ENCODE results near the gene ACAP3. TPM values are rescaled to one million over a fixed set of nuclear protein-coding genes. Genes with fewer than 3 reads are reported as not detected.
"Not testable (repeated sequence)": the region's sequence is repeated elsewhere in the genome, so short reads cannot be mapped to it uniquely, and the experiment has no call there.

The ACAP3 gene
- total RNA-seq, 1 experiment from 2014 or later = 67.6 TPM

DNA sequence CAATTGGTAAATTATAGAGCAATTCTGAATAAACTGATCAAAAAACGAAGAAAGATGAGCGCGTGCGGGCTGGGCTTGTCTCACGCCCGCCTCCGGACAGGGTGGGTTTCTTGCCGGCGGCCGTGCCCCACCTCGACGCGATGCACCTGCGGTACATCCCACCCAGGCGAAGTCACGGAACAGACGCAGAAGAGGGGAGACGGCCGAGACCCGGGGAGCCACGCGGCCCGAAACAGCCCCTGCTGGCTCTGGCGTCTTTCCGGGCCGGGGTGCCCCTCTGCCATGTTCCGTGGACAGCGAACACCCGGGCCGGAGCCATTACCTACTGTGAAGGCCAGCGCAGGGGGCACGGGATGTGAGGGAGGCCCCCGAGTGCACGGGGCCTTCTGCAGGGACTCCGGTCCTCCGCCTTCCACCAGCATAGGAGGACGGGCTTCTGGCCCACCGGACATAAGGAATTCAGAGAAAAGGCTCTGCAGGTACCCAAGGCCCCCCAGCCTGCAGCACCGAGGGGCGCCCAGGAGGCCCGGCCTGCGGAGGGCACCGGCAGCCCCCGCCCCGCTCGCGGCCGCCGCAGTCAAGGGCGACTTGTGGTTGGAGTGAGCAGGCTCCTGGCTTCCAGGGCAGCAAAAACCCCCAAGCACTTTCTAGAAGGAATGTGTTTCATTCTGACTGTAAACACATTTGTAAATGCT is 53.6 kb downstream of the ACAP3 start:
- H3K4me1 ChIP-seq (ENCODE audit: insufficient read depth, low read length, poor library complexity, severe bottlenecking) = no peaks in the 10 kb centered on the region
- BruUV-seq (replicated peaks) = no TSS peak
- ChIA-PET POLR2A (ENCODE audit: low non-redundant PET) (no interaction called here), CTCF (no interaction called here)
- no peak overlapping the region for H3K4me3 ChIP-seq (ENCODE audit: low read depth, low read length, poor library complexity, severe bottlenecking)
- H3K27ac ChIP-seq (ENCODE audit: low read depth, low read length, poor library complexity, severe bottlenecking) = no peak overlapping the region
- no peaks in the 10 kb centered on the region for H3K27me3 ChIP-seq (replicated peaks; ENCODE audit: insufficient read depth, low read depth, low read length, poor library complexity)
- intact Hi-C loops (cut with micrococcal nuclease; ENCODE audit: unreplicated experiment) = no loop called here
- DNase-seq (ENCODE audit: low spot score) = no peak
- H3K9me3 ChIP-seq (ENCODE audit: low read depth, low read length, poor library complexity, severe bottlenecking) = no peaks in the 10 kb centered on the region
- TF ChIP-seq EZH2 (IDR thresholded peaks at IDR 0.05; ENCODE audit: borderline replicate concordance, low read depth, low read length, poor library complexity, severe bottlenecking) = no peak
- TF ChIP-seq, protein P1, sequence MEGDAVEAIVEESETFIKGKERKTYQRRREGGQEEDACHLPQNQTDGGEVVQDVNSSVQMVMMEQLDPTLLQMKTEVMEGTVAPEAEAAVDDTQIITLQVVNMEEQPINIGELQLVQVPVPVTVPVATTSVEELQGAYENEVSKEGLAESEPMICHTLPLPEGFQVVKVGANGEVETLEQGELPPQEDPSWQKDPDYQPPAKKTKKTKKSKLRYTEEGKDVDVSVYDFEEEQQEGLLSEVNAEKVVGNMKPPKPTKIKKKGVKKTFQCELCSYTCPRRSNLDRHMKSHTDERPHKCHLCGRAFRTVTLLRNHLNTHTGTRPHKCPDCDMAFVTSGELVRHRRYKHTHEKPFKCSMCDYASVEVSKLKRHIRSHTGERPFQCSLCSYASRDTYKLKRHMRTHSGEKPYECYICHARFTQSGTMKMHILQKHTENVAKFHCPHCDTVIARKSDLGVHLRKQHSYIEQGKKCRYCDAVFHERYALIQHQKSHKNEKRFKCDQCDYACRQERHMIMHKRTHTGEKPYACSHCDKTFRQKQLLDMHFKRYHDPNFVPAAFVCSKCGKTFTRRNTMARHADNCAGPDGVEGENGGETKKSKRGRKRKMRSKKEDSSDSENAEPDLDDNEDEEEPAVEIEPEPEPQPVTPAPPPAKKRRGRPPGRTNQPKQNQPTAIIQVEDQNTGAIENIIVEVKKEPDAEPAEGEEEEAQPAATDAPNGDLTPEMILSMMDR (conservative IDR thresholded peaks at IDR 0.05; ENCODE audit: low read depth, low read length) = no peak
- H3K36me3 ChIP-seq (ENCODE audit: insufficient read depth, low read length, poor library complexity, severe bottlenecking) = peaks cover 33% of the 10 kb centered on the region

DNA sequence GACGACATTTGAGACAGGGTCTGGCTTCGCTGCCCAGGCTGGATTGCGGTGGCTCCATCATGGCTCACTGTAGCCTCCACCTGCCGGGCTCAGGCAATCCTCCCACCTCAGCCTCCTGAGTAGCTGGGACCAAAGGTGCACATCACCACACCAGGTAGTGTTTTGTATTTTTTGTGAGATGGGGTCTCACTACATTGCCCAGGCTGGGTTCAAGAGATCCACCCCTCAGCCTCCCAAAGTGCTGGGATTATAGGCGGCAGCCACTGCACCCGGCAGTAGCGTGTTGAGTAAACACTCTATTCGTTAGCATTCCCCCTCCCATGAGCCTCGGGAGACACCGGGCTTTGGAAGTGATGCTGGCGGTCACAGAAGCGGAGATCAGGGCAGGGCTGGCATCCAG is 54.4 kb downstream of the ACAP3 start:
- intact Hi-C loops (cut with micrococcal nuclease; ENCODE audit: unreplicated experiment) = no loop called here

DNA sequence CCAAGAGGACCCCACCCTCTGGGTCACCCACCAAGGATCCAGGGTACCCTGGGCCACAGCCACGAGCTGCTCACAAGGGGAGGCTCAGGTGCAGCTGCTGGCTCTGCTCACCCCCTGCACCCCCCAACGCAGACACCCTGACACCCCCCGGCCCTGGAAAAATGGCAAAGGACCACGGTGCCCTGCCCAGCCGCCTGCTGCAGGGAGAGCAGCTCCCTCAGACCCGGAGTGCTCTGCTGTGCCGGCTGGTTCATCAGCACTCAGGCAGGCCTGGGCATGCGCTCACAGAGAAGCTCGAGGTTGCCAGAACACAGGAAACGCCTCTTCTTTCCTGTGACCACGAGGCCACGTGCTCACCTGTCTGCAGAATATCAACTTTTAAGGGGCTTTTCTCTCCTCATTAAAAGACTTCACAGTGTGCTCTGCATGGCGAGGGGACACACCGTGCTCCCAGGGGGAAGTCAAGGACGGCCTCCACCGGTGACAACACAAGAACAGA is 56.9 kb downstream of the ACAP3 start:
- peaks cover 28% of the 10 kb centered on the region for H3K36me3 ChIP-seq (ENCODE audit: insufficient read depth, low read length, poor library complexity, severe bottlenecking)
- H3K27me3 ChIP-seq (replicated peaks; ENCODE audit: insufficient read depth, low read depth, low read length, poor library complexity) = no peaks in the 10 kb centered on the region
- no peak overlapping the region for H3K4me3 ChIP-seq (ENCODE audit: low read depth, low read length, poor library complexity, severe bottlenecking)
- no TSS peak for BruUV-seq (replicated peaks)
- no peaks in the 10 kb centered on the region for H3K9me3 ChIP-seq (ENCODE audit: low read depth, low read length, poor library complexity, severe bottlenecking)
- intact Hi-C loops (cut with micrococcal nuclease; ENCODE audit: unreplicated experiment) = no loop called here
- no peak for DNase-seq (ENCODE audit: low spot score)
- CTCF ChIA-PET = no interaction called here
- no peaks in the 10 kb centered on the region for H3K4me1 ChIP-seq (ENCODE audit: insufficient read depth, low read length, poor library complexity, severe bottlenecking)
- TF ChIP-seq, protein P1 (conservative IDR thresholded peaks at IDR 0.05; ENCODE audit: low read depth, low read length) = no peak
- TF ChIP-seq EZH2 (IDR thresholded peaks at IDR 0.05; ENCODE audit: borderline replicate concordance, low read depth, low read length, poor library complexity, severe bottlenecking) = no peak
- H3K27ac ChIP-seq (ENCODE audit: low read depth, low read length, poor library complexity, severe bottlenecking) = peak overlapping the region; percentile 30
- POLR2A ChIA-PET (ENCODE audit: low non-redundant PET) = no interaction called here

More for the DNA sequence above, 54.4 kb downstream of the ACAP3 start:
- Histone ChIP-seq H3K4me1 (ENCODE audit: insufficient read depth, low read length, poor library complexity, severe bottlenecking) (no peaks in the 10 kb centered on the region), H3K9me3 (ENCODE audit: low read depth, low read length, poor library complexity, severe bottlenecking) (no peaks in the 10 kb centered on the region), H3K4me3 (ENCODE audit: low read depth, low read length, poor library complexity, severe bottlenecking) (no peak overlapping the region), H3K27me3 (replicated peaks; ENCODE audit: insufficient read depth, low read depth, low read length, poor library complexity) (no peaks in the 10 kb centered on the region), H3K36me3 (ENCODE audit: insufficient read depth, low read length, poor library complexity, severe bottlenecking) (peaks cover 33% of the 10 kb centered on the region), H3K27ac (ENCODE audit: low read depth, low read length, poor library complexity, severe bottlenecking) (no peak overlapping the region)
- TF ChIP-seq EZH2 (IDR thresholded peaks at IDR 0.05; ENCODE audit: borderline replicate concordance, low read depth, low read length, poor library complexity, severe bottlenecking) = no peak
- TF ChIP-seq, protein P1 (conservative IDR thresholded peaks at IDR 0.05; ENCODE audit: low read depth, low read length) = no peak
- CTCF ChIA-PET = no interaction called here
- POLR2A ChIA-PET (ENCODE audit: low non-redundant PET) = no interaction called here
- no TSS peak for BruUV-seq (replicated peaks)
- DNase-seq (ENCODE audit: low spot score) = no peak

DNA sequence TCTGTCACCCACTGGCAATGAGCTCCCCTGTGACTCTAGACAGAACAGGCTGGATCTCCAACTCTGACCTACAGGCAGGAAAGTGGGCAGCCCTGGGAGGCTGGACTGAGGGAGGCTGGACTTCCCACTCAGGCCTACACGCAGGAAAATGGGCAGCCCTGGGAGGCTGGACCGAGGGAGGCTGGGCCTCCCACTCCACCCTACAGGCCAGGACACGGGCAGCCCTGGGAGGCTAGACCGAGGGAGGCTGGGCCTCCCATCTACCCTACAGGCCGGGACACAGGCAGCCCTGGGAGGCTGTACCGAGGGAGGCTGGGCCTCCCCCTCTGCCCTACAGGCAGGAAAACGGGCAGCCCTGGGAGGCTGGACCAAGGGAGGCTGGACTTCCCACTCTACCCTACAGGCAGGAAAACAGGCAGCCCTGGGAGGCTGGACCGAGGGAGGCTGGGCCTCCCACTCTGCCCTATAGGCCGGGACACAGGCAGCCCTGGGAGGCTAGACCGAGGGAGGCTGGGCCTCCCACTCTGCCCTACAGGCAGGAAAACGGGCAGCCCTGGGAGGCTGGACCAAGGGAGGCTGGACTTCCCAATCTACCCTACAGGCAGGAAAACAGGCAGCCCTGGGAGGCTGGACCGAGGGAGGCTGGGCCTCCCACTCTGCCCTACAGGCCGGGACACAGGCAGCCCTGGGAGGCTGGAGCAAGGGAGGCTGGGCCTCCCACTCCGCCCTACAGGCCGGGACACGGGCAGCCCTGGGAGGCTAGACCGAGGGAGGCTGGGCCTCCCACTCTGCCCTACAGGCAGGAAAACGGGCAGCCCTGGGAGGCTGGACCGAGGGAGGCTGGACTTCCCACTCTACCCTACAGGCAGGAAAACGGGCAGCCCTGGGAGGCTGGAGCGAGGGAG is 59.5 kb downstream of the ACAP3 start:
- POLR2A ChIA-PET (ENCODE audit: low non-redundant PET); H3K27me3 ChIP-seq (replicated peaks; ENCODE audit: insufficient read depth, low read depth, low read length, poor library complexity); H3K27ac ChIP-seq (ENCODE audit: low read depth, low read length, poor library complexity, severe bottlenecking); H3K4me3 ChIP-seq (ENCODE audit: low read depth, low read length, poor library complexity, severe bottlenecking); intact Hi-C loops (cut with micrococcal nuclease; ENCODE audit: unreplicated experiment); H3K4me1 ChIP-seq (ENCODE audit: insufficient read depth, low read length, poor library complexity, severe bottlenecking); BruUV-seq (replicated peaks); H3K9me3 ChIP-seq (ENCODE audit: low read depth, low read length, poor library complexity, severe bottlenecking); CTCF ChIA-PET; DNase-seq (ENCODE audit: low spot score); H3K36me3 ChIP-seq (ENCODE audit: insufficient read depth, low read length, poor library complexity, severe bottlenecking): not testable (repeated sequence)
